Measurements from ENCODE around the gene INTS3.
A peak's percentile ranks its signal among the peaks of the same experiment; 100 is the strongest.
"Not testable (repeated sequence)": the region's sequence is repeated elsewhere in the genome, so short reads cannot be mapped to it uniquely, and the experiment has no call there.

Gene INTS3

GRCh38 chr1:153723687-153724086, 4.2 kb upstream of the INTS3 start:
- H3K9me3 ChIP-seq (ENCODE audit: low read length), result no peaks in the 10 kb centered on the region
- no peak overlapping the region for H3K9ac ChIP-seq (ENCODE audit: low read length)
- H3K27me3 ChIP-seq (ENCODE audit: control insufficient read depth in 1 of 2, insufficient read depth in 2 of 2, low read length in 2 of 2), result no peaks in the 10 kb centered on the region
- H3K36me3 ChIP-seq (ENCODE audit: insufficient read depth, low read length), result no peaks in the 10 kb centered on the region
- H3K4me1 ChIP-seq (ENCODE audit: insufficient read depth, low read length), result no peaks in the 10 kb centered on the region
- no peak overlapping the region for H3K27ac ChIP-seq (ENCODE audit: low read depth, low read length)
- no peak overlapping the region for H3K4me3 ChIP-seq (ENCODE audit: low read depth in 1 of 2, low read length in 2 of 2)

- H3K9ac ChIP-seq (ENCODE audit: low read length); H3K9me3 ChIP-seq (ENCODE audit: low read length); H3K4me3 ChIP-seq (ENCODE audit: low read depth in 1 of 2, low read length in 2 of 2); H3K4me1 ChIP-seq (ENCODE audit: insufficient read depth, low read length); H3K36me3 ChIP-seq (ENCODE audit: insufficient read depth, low read length); H3K27me3 ChIP-seq (ENCODE audit: control insufficient read depth in 1 of 2, insufficient read depth in 2 of 2, low read length in 2 of 2); H3K27ac ChIP-seq (ENCODE audit: low read depth, low read length): not testable (repeated sequence)
Measured at GRCh38 chr1:153724634-153725033, 3.2 kb upstream of the INTS3 start.

- peak overlapping the region; percentile 93 to 98 for H3K4me3 ChIP-seq (ENCODE audit: low read depth in 1 of 2, low read length in 2 of 2)
- H3K4me1 ChIP-seq (ENCODE audit: insufficient read depth, low read length), result peaks cover under 1% of the 10 kb centered on the region
- no peaks in the 10 kb centered on the region for H3K9me3 ChIP-seq (ENCODE audit: low read length)
- no peaks in the 10 kb centered on the region for H3K27me3 ChIP-seq (ENCODE audit: control insufficient read depth in 1 of 2, insufficient read depth in 2 of 2, low read length in 2 of 2)
- peak overlapping the region; percentile 98 for H3K27ac ChIP-seq (ENCODE audit: low read depth, low read length)
- peak overlapping the region; percentile 100 for H3K9ac ChIP-seq (ENCODE audit: low read length)
- H3K36me3 ChIP-seq (ENCODE audit: insufficient read depth, low read length), result peaks cover 4% of the 10 kb centered on the region
Measured at GRCh38 chr1:153728305-153729066, 636 bp downstream of the INTS3 start.

GRCh38 chr1:153730468-153730988, 2.7 kb downstream of the INTS3 start:
- H3K9ac ChIP-seq (ENCODE audit: low read length), result no peak overlapping the region
- peaks cover 15% of the 10 kb centered on the region for H3K4me1 ChIP-seq (ENCODE audit: insufficient read depth, low read length)
- no peak overlapping the region for H3K4me3 ChIP-seq (ENCODE audit: low read depth in 1 of 2, low read length in 2 of 2)
- no peaks in the 10 kb centered on the region for H3K9me3 ChIP-seq (ENCODE audit: low read length)
- H3K36me3 ChIP-seq (ENCODE audit: insufficient read depth, low read length), result peaks cover 8% of the 10 kb centered on the region
- H3K27me3 ChIP-seq (ENCODE audit: control insufficient read depth in 1 of 2, insufficient read depth in 2 of 2, low read length in 2 of 2), result no peaks in the 10 kb centered on the region
- no peak overlapping the region for H3K27ac ChIP-seq (ENCODE audit: low read depth, low read length)

GRCh38 chr1:153733970-153734369, 6.1 kb downstream of the INTS3 start:
- Histone ChIP-seq H3K4me1 (ENCODE audit: insufficient read depth, low read length) (peaks cover 15% of the 10 kb centered on the region), H3K9ac (ENCODE audit: low read length) (no peak overlapping the region), H3K27me3 (ENCODE audit: control insufficient read depth in 1 of 2, insufficient read depth in 2 of 2, low read length in 2 of 2) (no peaks in the 10 kb centered on the region), H3K36me3 (ENCODE audit: insufficient read depth, low read length) (peaks cover 10% of the 10 kb centered on the region), H3K27ac (ENCODE audit: low read depth, low read length) (peak overlapping the region; percentile 78), H3K9me3 (ENCODE audit: low read length) (no peaks in the 10 kb centered on the region), H3K4me3 (ENCODE audit: low read depth in 1 of 2, low read length in 2 of 2) (no peak overlapping the region)

GRCh38 chr1:153734396-153735089, 6.7 kb downstream of the INTS3 start:
- Histone ChIP-seq H3K36me3 (ENCODE audit: insufficient read depth, low read length) (peaks cover 10% of the 10 kb centered on the region), H3K4me3 (ENCODE audit: low read depth in 1 of 2, low read length in 2 of 2) (no peak overlapping the region), H3K27ac (ENCODE audit: low read depth, low read length) (peak overlapping the region; percentile 78), H3K27me3 (ENCODE audit: control insufficient read depth in 1 of 2, insufficient read depth in 2 of 2, low read length in 2 of 2) (no peaks in the 10 kb centered on the region), H3K4me1 (ENCODE audit: insufficient read depth, low read length) (peaks cover 15% of the 10 kb centered on the region), H3K9ac (ENCODE audit: low read length) (no peak overlapping the region), H3K9me3 (ENCODE audit: low read length) (no peaks in the 10 kb centered on the region)

GRCh38 chr1:153735090-153735420, 7.2 kb downstream of the INTS3 start:
- H3K9ac ChIP-seq (ENCODE audit: low read length), result no peak overlapping the region
- no peak overlapping the region for H3K4me3 ChIP-seq (ENCODE audit: low read depth in 1 of 2, low read length in 2 of 2)
- H3K27ac ChIP-seq (ENCODE audit: low read depth, low read length), result no peak overlapping the region
- peaks cover 11% of the 10 kb centered on the region for H3K36me3 ChIP-seq (ENCODE audit: insufficient read depth, low read length)
- peaks cover 15% of the 10 kb centered on the region for H3K4me1 ChIP-seq (ENCODE audit: insufficient read depth, low read length)
- H3K9me3 ChIP-seq (ENCODE audit: low read length), result no peaks in the 10 kb centered on the region
- no peaks in the 10 kb centered on the region for H3K27me3 ChIP-seq (ENCODE audit: control insufficient read depth in 1 of 2, insufficient read depth in 2 of 2, low read length in 2 of 2)

- Histone ChIP-seq H3K27me3 (ENCODE audit: control insufficient read depth in 1 of 2, insufficient read depth in 2 of 2, low read length in 2 of 2) (no peaks in the 10 kb centered on the region), H3K9me3 (ENCODE audit: low read length) (no peaks in the 10 kb centered on the region), H3K4me3 (ENCODE audit: low read depth in 1 of 2, low read length in 2 of 2) (no peak overlapping the region), H3K27ac (ENCODE audit: low read depth, low read length) (no peak overlapping the region), H3K9ac (ENCODE audit: low read length) (no peak overlapping the region), H3K36me3 (ENCODE audit: insufficient read depth, low read length) (peaks cover 52% of the 10 kb centered on the region), H3K4me1 (ENCODE audit: insufficient read depth, low read length) (no peaks in the 10 kb centered on the region)
Measured at GRCh38 chr1:153741986-153742385, 14.1 kb downstream of the INTS3 start.

GRCh38 chr1:153742411-153743142, 14.7 kb downstream of the INTS3 start:
- H3K4me3 ChIP-seq (ENCODE audit: low read depth in 1 of 2, low read length in 2 of 2), result no peak overlapping the region
- H3K27ac ChIP-seq (ENCODE audit: low read depth, low read length), result no peak overlapping the region
- no peak overlapping the region for H3K9ac ChIP-seq (ENCODE audit: low read length)

GRCh38 chr1:153745417-153745816, 17.6 kb downstream of the INTS3 start:
- Histone ChIP-seq H3K27me3 (ENCODE audit: control insufficient read depth in 1 of 2, insufficient read depth in 2 of 2, low read length in 2 of 2) (no peaks in the 10 kb centered on the region), H3K36me3 (ENCODE audit: insufficient read depth, low read length) (peaks cover 78% of the 10 kb centered on the region), H3K4me3 (ENCODE audit: low read depth in 1 of 2, low read length in 2 of 2) (no peak overlapping the region)

More at GRCh38 chr1:153742411-153743142, 14.7 kb downstream of the INTS3 start:
- Histone ChIP-seq H3K4me1 (ENCODE audit: insufficient read depth, low read length) (no peaks in the 10 kb centered on the region), H3K36me3 (ENCODE audit: insufficient read depth, low read length) (peaks cover 58% of the 10 kb centered on the region), H3K27me3 (ENCODE audit: control insufficient read depth in 1 of 2, insufficient read depth in 2 of 2, low read length in 2 of 2) (no peaks in the 10 kb centered on the region), H3K9me3 (ENCODE audit: low read length) (no peaks in the 10 kb centered on the region)

GRCh38 chr1:153746174-153746573, 18.3 kb downstream of the INTS3 start:
- H3K4me3 ChIP-seq (ENCODE audit: low read depth in 1 of 2, low read length in 2 of 2), result no peak overlapping the region
- no peaks in the 10 kb centered on the region for H3K9me3 ChIP-seq (ENCODE audit: low read length)
- H3K27me3 ChIP-seq (ENCODE audit: control insufficient read depth in 1 of 2, insufficient read depth in 2 of 2, low read length in 2 of 2), result no peaks in the 10 kb centered on the region
- peaks cover 77% of the 10 kb centered on the region for H3K36me3 ChIP-seq (ENCODE audit: insufficient read depth, low read length)
- H3K27ac ChIP-seq (ENCODE audit: low read depth, low read length), result no peak overlapping the region
- H3K4me1 ChIP-seq (ENCODE audit: insufficient read depth, low read length), result peaks cover 15% of the 10 kb centered on the region
- H3K9ac ChIP-seq (ENCODE audit: low read length), result no peak overlapping the region

More at GRCh38 chr1:153745417-153745816, 17.6 kb downstream of the INTS3 start:
- Histone ChIP-seq H3K9ac (ENCODE audit: low read length) (no peak overlapping the region), H3K27ac (ENCODE audit: low read depth, low read length) (no peak overlapping the region), H3K4me1 (ENCODE audit: insufficient read depth, low read length) (peaks cover 15% of the 10 kb centered on the region), H3K9me3 (ENCODE audit: low read length) (no peaks in the 10 kb centered on the region)

Measured in muscle layer of colon (tissue), 2 donors.